IMR-90 (cell line): ENCODE results near the gene CNKSR2. TPM values are rescaled to one million over a fixed set of nuclear protein-coding genes. Genes with fewer than 3 reads are reported as not detected.

Source experiments
- ATAC-seq: fragments of 200-7000 bp; cut with Tn5 transposase; 2 replicates; pipeline ENCODE4 v1.9.1; 2020; ENCODE audit warnings: low read depth, mild to moderate bottlenecking, moderate library complexity
- BruUV-seq: library from RNA; stranded (reverse); fragments of 400-500 nt; replicated peaks from 2 replicates; lab custom pipeline; 2021; lab: Mats Ljungman, UMichigan
- CTCF ChIA-PET: fragments of 300-600 bp; formaldehyde crosslinking; extraction: SDS; loops from one replicate; lab custom pipeline; 2021; ENCODE audit warnings: antibody characterized with exemption; lab: Yijun Ruan, JAX
- POLR2A ChIA-PET: fragments of 300-600 bp; sonication (Branson Sonifier 250); formaldehyde crosslinking; loops from one replicate; lab custom pipeline; 2022; ENCODE audit warnings: antibody characterized with exemption; ENCODE audit not compliant: unreplicated experiment; lab: Charles Lee
- DNase-seq: peaks from one replicate; pipeline ENCODE4 v3.0.0; 2013
- H2AFZ ChIP-seq: replicated peaks from 2 replicates; pipeline ENCODE3; 2013; ENCODE audit warnings: low read length, mild to moderate bottlenecking; ENCODE audit not compliant: poor library complexity
- H2AK5ac ChIP-seq: 2 replicates; pipeline ENCODE4 v1.6.1; 2013; ENCODE audit warnings: low read depth, low read length, inconsistent platforms
- H2AK9ac ChIP-seq: replicated peaks from 2 replicates; pipeline ENCODE3; 2013; ENCODE audit warnings: mild to moderate bottlenecking, low read depth, low read length, moderate library complexity; ENCODE audit not compliant: poor library complexity
- H2BK120ac ChIP-seq: 2 replicates; pipeline ENCODE4 v1.6.1; 2013; ENCODE audit warnings: low read depth, low read length, inconsistent platforms
- H2BK15ac ChIP-seq: 3 replicates; pipeline ENCODE4 v1.6.1; 2013; ENCODE audit warnings: low read depth, low read length, inconsistent platforms
- H2BK20ac ChIP-seq: 2 replicates; pipeline ENCODE4 v1.6.1; 2013; ENCODE audit warnings: low read depth, mild to moderate bottlenecking, inconsistent platforms, low read length, moderate library complexity
- H2BK5ac ChIP-seq: 2 replicates; pipeline ENCODE4 v1.6.1; 2013; ENCODE audit warnings: mild to moderate bottlenecking, low read depth, low read length, inconsistent platforms; ENCODE audit not compliant: poor library complexity, severe bottlenecking
- H3K14ac ChIP-seq: replicated peaks from 2 replicates; pipeline ENCODE4 v1.6.1; 2013; ENCODE audit warnings: low read depth, low read length, inconsistent platforms
- H3K18ac ChIP-seq: 2 replicates; pipeline ENCODE4 v1.6.1; 2013; ENCODE audit warnings: low read depth, low read length, control low read depth
- H3K23ac ChIP-seq: 2 replicates; pipeline ENCODE4 v1.6.1; 2013; ENCODE audit warnings: low read depth, low read length, inconsistent platforms
- H3K27ac ChIP-seq: 2 replicates; pipeline ENCODE4 v1.5.1; 2013; ENCODE audit warnings: mild to moderate bottlenecking, control low read depth, low read length; ENCODE audit not compliant: insufficient read depth
- H3K27me3 ChIP-seq: 2 replicates; pipeline ENCODE4 v1.6.1; 2013; ENCODE audit warnings: low read length; ENCODE audit not compliant: control insufficient read depth, insufficient read depth
- H3K36me3 ChIP-seq: 2 replicates; pipeline ENCODE4 v1.6.1; 2013; ENCODE audit warnings: low read length, mixed read lengths; ENCODE audit not compliant: control insufficient read depth, insufficient read depth
- H3K4ac ChIP-seq: 2 replicates; pipeline ENCODE4 v1.6.1; 2013; ENCODE audit warnings: low read depth, low read length, inconsistent platforms
- H3K4me1 ChIP-seq: 2 replicates; pipeline ENCODE4 v1.6.1; 2013; ENCODE audit warnings: low read length, mixed read lengths; ENCODE audit not compliant: control insufficient read depth, insufficient read depth
- H3K4me2 ChIP-seq: 2 replicates; pipeline ENCODE4 v1.6.1; 2013; ENCODE audit warnings: low read depth, mild to moderate bottlenecking, control low read depth, low read length, moderate library complexity
- H3K4me3 ChIP-seq: 2 replicates; pipeline ENCODE4 v1.5.1; 2013; ENCODE audit warnings: low read depth, mild to moderate bottlenecking, control low read depth, low read length, moderate library complexity; ENCODE audit not compliant: insufficient read depth
- H3K56ac ChIP-seq: 2 replicates; pipeline ENCODE4 v1.6.1; 2013; ENCODE audit warnings: low read length, inconsistent platforms; ENCODE audit not compliant: insufficient read depth; ENCODE audit errors: extremely low read depth
- H3K79me1 ChIP-seq, 2 experiments: 2 replicates each; pipeline ENCODE4 v1.6.1; 2013; ENCODE audit warnings: low read length in 2 of 2, inconsistent platforms in 1 of 2, low read depth in 1 of 2
- H3K9ac ChIP-seq: 2 replicates; pipeline ENCODE4 v1.6.1; 2013; ENCODE audit warnings: low read depth, low read length, control low read depth
- H3K9me1 ChIP-seq: 2 replicates; pipeline ENCODE4 v1.6.1; 2013; ENCODE audit warnings: low read length, inconsistent platforms; ENCODE audit not compliant: insufficient read depth
- H3K9me3 ChIP-seq: 2 replicates; pipeline ENCODE4 v1.6.1; 2013; ENCODE audit warnings: low read length; ENCODE audit not compliant: control insufficient read depth, insufficient read depth
- H4K20me1 ChIP-seq: 2 replicates; pipeline ENCODE4 v1.6.1; 2013; ENCODE audit warnings: low read length, inconsistent platforms; ENCODE audit not compliant: insufficient read depth
- H4K5ac ChIP-seq: 2 replicates; pipeline ENCODE4 v1.6.1; 2013; ENCODE audit warnings: mild to moderate bottlenecking, low read depth, low read length, control low read depth
- H4K8ac ChIP-seq, 2 experiments: 2 replicates each; pipeline ENCODE4 v1.6.1; 2013; ENCODE audit warnings: low read depth in 2 of 2, low read length in 2 of 2, control low read depth in 1 of 2, inconsistent platforms in 1 of 2
- H4K91ac ChIP-seq: 2 replicates; pipeline ENCODE4 v1.6.1; 2013; ENCODE audit warnings: low read depth, low read length, inconsistent platforms; ENCODE audit not compliant: insufficient read depth
- BHLHE40 ChIP-seq: fragments of 150-350 bp; IDR thresholded peaks from 2 replicates; pipeline ENCODE4 v1.6.1; 2016; ENCODE audit warnings: mild to moderate bottlenecking, low read depth, low read length
- CEBPB ChIP-seq: IDR thresholded peaks from 2 replicates; pipeline ENCODE4 v1.6.1; 2012; ENCODE audit warnings: low read depth, low read length, improper control_type of control experiment
- CHD1 ChIP-seq: IDR thresholded peaks from 2 replicates; pipeline ENCODE4 v1.6.1; 2012; ENCODE audit warnings: low read depth, low read length, improper control_type of control experiment
- FOS ChIP-seq: fragments of 150-350 bp; IDR thresholded peaks from 2 replicates; pipeline ENCODE4 v1.6.1; 2016; ENCODE audit warnings: low read depth, low read length
- MAFK ChIP-seq: IDR thresholded peaks from 2 replicates; pipeline ENCODE4 v1.6.1; 2012; ENCODE audit warnings: low read depth, low read length, improper control_type of control experiment
- MAZ ChIP-seq: IDR thresholded peaks from 2 replicates; pipeline ENCODE4 v1.6.1; 2012; ENCODE audit warnings: low read depth, mild to moderate bottlenecking, low read length, improper control_type of control experiment, moderate library complexity, borderline replicate concordance
- MXI1 ChIP-seq: IDR thresholded peaks from 2 replicates; pipeline ENCODE4 v1.6.1; 2012; ENCODE audit warnings: low read depth, mild to moderate bottlenecking, low read length, moderate library complexity, borderline replicate concordance
- NFE2L2 ChIP-seq: fragments of 150-350 bp; IDR thresholded peaks from 2 replicates; pipeline ENCODE4 v1.6.1; 2016; ENCODE audit warnings: low read depth, mild to moderate bottlenecking, low read length
- POLR2A ChIP-seq: IDR thresholded peaks from 2 replicates; pipeline ENCODE4 v1.6.1; 2012; ENCODE audit warnings: mild to moderate bottlenecking, low read depth, low read length
- RAD21 ChIP-seq: IDR thresholded peaks from 2 replicates; pipeline ENCODE4 v1.6.1; 2012; ENCODE audit warnings: low read length, improper control_type of control experiment
- RCOR1 ChIP-seq: IDR thresholded peaks from 2 replicates; pipeline ENCODE4 v1.6.1; 2012; ENCODE audit warnings: mild to moderate bottlenecking, low read length, improper control_type of control experiment; ENCODE audit not compliant: insufficient replicate concordance
- RFX5 ChIP-seq: IDR thresholded peaks from 2 replicates; pipeline ENCODE4 v1.8.0; 2012; ENCODE audit warnings: low read depth, mild to moderate bottlenecking, low read length, moderate library complexity
- SMC3 ChIP-seq: fragments of 150-350 bp; IDR thresholded peaks from 2 replicates; pipeline ENCODE4 v1.6.1; 2016; ENCODE audit warnings: low read depth, mild to moderate bottlenecking, antibody characterized with exemption, low read length, moderate library complexity
- WGBS, 2 experiments: methylation state at CpG; one replicate each; pipeline versions ENCODE4 v1.1.5 to v1.1.7; 2013; ENCODE audit warnings: missing lambda C conversion rate in 2 of 2; ENCODE audit not compliant: insufficient read length in 1 of 2; ENCODE audit errors: extremely low coverage in 2 of 2; 5-methylcytosine and 5-hydroxymethylcytosine counted together
- dilution Hi-C: fragments of 300-500 bp; cut with HindIII; formaldehyde crosslinking; loops from one replicate; pipeline ENCODE4 v1.14.3; 2018; ENCODE audit warnings: low sequenced_read_pairs; ENCODE audit not compliant: unreplicated experiment
- in situ Hi-C: fragments of 300-500 bp; cut with MboI; formaldehyde crosslinking; loops from 3 replicates; pipeline ENCODE4 v1.14.3; 2019; ENCODE audit warnings: low sequenced_read_pairs, inconsistent platforms, mixed read lengths
- intact Hi-C: fragments of 100-400 bp; cut with micrococcal nuclease; formaldehyde crosslinking; loops from 2 replicates; pipeline ENCODE4 v1.10.0; 2022
- polyA plus RNA-seq, 3 experiments: library from polyadenylated mRNA; depleted of rRNA; stranded (reverse); fragments of >200 nt; gene quantifications; 2 replicates each; pipeline ENCODE4 v1.2.3, GENCODE V29; 2012; ENCODE audit warnings: low replicate concordance in 1 of 3
- total RNA-seq: library from RNA; depleted of rRNA; stranded (reverse); fragments of >200 nt; gene quantifications from 2 replicates; pipeline ENCODE4 v1.2.3, GENCODE V29; 2012
- TF ChIP-seq, protein P1 (sequence below): fragments of 150-350 bp; IDR thresholded peaks from 2 replicates; pipeline ENCODE4 v1.6.1; 2016; ENCODE audit warnings: low read depth, mild to moderate bottlenecking, low read length, moderate library complexity, borderline replicate concordance
- TF ChIP-seq, protein P2 (sequence below): fragments of 150-350 bp; IDR thresholded peaks from 2 replicates; pipeline ENCODE4 v1.6.1; 2017; ENCODE audit warnings: mild to moderate bottlenecking, antibody characterized with exemption, low read length, low read depth

The CNKSR2 gene
- total and polyA plus RNA-seq, 2 of the 4 experiments (the other 2 are of a cell fraction) = 0.14 to 0.90 TPM

DNA sequence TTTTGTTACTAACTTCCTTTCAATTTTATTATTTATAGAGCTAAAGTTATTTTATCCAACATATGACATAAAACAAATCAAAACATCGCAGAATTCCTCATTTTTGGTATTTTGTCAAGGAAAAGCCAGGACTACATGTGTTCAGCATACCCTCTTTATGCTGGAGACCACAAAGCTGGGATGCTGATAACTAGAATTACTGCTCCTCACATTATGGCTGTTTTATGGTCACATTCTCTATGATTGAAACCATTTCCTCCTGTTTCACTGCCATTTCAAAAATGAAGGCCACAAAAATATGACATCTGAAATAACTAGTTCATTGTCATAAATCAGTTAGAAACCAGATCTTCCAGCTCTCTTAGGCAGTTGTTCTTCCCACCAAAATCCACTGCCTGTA is 242.2 kb downstream of the CNKSR2 start:
- Histone ChIP-seq H2BK5ac (no peak overlapping the region), H2AK9ac (no peak overlapping the region), H3K23ac (no peak overlapping the region), H3K9me1 (no peaks in the 10 kb centered on the region), H3K4me2 (no peak overlapping the region), H3K36me3 (no peaks in the 10 kb centered on the region), H3K4me3 (no peak overlapping the region), H2BK20ac (no peak overlapping the region), H3K9me3 (no peaks in the 10 kb centered on the region), H2AFZ (no peak overlapping the region), H3K27ac (no peak overlapping the region), H2BK15ac (no peak overlapping the region), H4K8ac (no peak overlapping the region), H3K9ac (no peak overlapping the region), H3K14ac (no peak overlapping the region), H4K5ac (no peak overlapping the region), H2AK5ac (no peak overlapping the region), H3K27me3 (no peaks in the 10 kb centered on the region), H3K56ac (no peak overlapping the region), H2BK120ac (no peak overlapping the region), H4K20me1 (no peaks in the 10 kb centered on the region), H4K91ac (no peak overlapping the region), H3K79me1 (no peaks in the 10 kb centered on the region), H3K4ac (no peak overlapping the region), H3K18ac (no peak overlapping the region), H3K4me1 (no peaks in the 10 kb centered on the region)
- dilution Hi-C loops (no loop called here), intact Hi-C loops (no loop called here), in situ Hi-C loops (no loop called here)
- TF ChIP-seq RFX5 = no peak
- no peak for TF ChIP-seq BHLHE40
- TF ChIP-seq SMC3 = no peak
- no peak for TF ChIP-seq RCOR1
- TF ChIP-seq MXI1 = no peak
- TF ChIP-seq FOS = no peak
- TF ChIP-seq, protein P1, sequence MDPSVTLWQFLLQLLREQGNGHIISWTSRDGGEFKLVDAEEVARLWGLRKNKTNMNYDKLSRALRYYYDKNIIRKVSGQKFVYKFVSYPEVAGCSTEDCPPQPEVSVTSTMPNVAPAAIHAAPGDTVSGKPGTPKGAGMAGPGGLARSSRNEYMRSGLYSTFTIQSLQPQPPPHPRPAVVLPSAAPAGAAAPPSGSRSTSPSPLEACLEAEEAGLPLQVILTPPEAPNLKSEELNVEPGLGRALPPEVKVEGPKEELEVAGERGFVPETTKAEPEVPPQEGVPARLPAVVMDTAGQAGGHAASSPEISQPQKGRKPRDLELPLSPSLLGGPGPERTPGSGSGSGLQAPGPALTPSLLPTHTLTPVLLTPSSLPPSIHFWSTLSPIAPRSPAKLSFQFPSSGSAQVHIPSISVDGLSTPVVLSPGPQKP = no peak
- TF ChIP-seq MAZ = no peak
- no peak for TF ChIP-seq RAD21
- TF ChIP-seq POLR2A = no peak
- no peak for TF ChIP-seq MAFK
- TF ChIP-seq NFE2L2 = no peak
- no peak for TF ChIP-seq CHD1
- no peak for TF ChIP-seq CEBPB
- TF ChIP-seq, protein P2, sequence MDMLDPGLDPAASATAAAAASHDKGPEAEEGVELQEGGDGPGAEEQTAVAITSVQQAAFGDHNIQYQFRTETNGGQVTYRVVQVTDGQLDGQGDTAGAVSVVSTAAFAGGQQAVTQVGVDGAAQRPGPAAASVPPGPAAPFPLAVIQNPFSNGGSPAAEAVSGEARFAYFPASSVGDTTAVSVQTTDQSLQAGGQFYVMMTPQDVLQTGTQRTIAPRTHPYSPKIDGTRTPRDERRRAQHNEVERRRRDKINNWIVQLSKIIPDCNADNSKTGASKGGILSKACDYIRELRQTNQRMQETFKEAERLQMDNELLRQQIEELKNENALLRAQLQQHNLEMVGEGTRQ = no peak
- ATAC-seq (no peak), DNase-seq (no peak)
- CTCF ChIA-PET = interaction anchor here (0.8 kb wide), 1 partner anchor 13 kb away, joined by 3 read pairs; no protein-coding TSS in a partner anchor
- WGBS, 2 experiments = no CpG with 5 or more reads among the region's 1 CpG
- POLR2A ChIA-PET = no interaction called here
- BruUV-seq = no TSS peak
